Endothelial cell of umbilical vein (primary cell): ENCODE data around the gene MIA2. TPM values are rescaled to one million over a fixed set of nuclear protein-coding genes. Genes with fewer than 3 reads are reported as not detected.

Source experiments
- BruUV-seq: library from RNA; stranded (reverse); fragments of 400-500 nt; replicated peaks from 2 replicates; lab custom pipeline; 2021; lab: Mats Ljungman, UMichigan
- CTCF ChIA-PET: fragments of 300-600, 350-600 bp; sonication (Branson Sonifier 250); formaldehyde crosslinking; loops from one replicate; lab custom pipeline; 2021; ENCODE audit warnings: antibody characterized with exemption, inconsistent platforms; lab: Charles Lee
- POLR2A ChIA-PET: fragments of 300-600, 350-600 bp; sonication (Branson Sonifier 250); formaldehyde crosslinking; loops from one replicate; lab custom pipeline; 2021; ENCODE audit warnings: antibody characterized with exemption, inconsistent platforms; lab: Charles Lee
- DNase-seq: peaks from one replicate; pipeline ENCODE4 v3.0.0-alpha.2; 2011; ENCODE audit warnings: low read depth, low spot score
- FAIRE-seq: peaks from 2 replicates; lab custom pipeline; 2011; peaks lifted over from hg19 to GRCh38; lab: Jason Lieb, UNC
- H2AFZ ChIP-seq: 2 replicates; pipeline ENCODE4 v1.6.0; 2012; ENCODE audit warnings: low read depth, low read length, control low read depth, inconsistent platforms
- H3K27ac ChIP-seq: 2 replicates; pipeline ENCODE4 v1.5.1; 2011; ENCODE audit warnings: low read depth, mild to moderate bottlenecking, control low read depth, low read length, moderate library complexity; ENCODE audit not compliant: insufficient read depth
- H3K27me3 ChIP-seq, 2 experiments: 2 replicates each; pipeline versions ENCODE4 v1.6.0 to v1.6.1; 2011; ENCODE audit warnings: low read length in 2 of 2, mixed read lengths in 1 of 2; ENCODE audit not compliant: control insufficient read depth in 2 of 2, insufficient read depth in 2 of 2
- H3K36me3 ChIP-seq, 2 experiments: 2 replicates in 1 of 2; 3 replicates in 1 of 2; pipeline ENCODE4 v1.5.1; 2011; ENCODE audit warnings: low read length in 2 of 2, mild to moderate bottlenecking in 1 of 2, moderate library complexity in 1 of 2; ENCODE audit not compliant: control insufficient read depth in 2 of 2, insufficient read depth in 2 of 2; ENCODE audit errors: extremely low read depth in 1 of 2
- H3K4me1 ChIP-seq: 3 replicates; pipeline ENCODE4 v1.5.1; 2011; ENCODE audit warnings: mild to moderate bottlenecking, low read length; ENCODE audit not compliant: control insufficient read depth, insufficient read depth; ENCODE audit errors: extremely low read depth
- H3K4me2 ChIP-seq: 2 replicates; pipeline ENCODE4 v1.6.1; 2011; ENCODE audit warnings: low read length, control low read depth, mixed read lengths; ENCODE audit not compliant: insufficient read depth
- H3K4me3 ChIP-seq, 3 experiments: fragments of 200-600 bp in 1 of 3; sonication (generic), shearing (Covaris generic) in 1 of 3; replicated peaks in 1 of 3; 2 replicates each; pipeline ENCODE4 v1.5.1; 2011 to 2016; ENCODE audit warnings: control low read depth in 3 of 3, low read length in 3 of 3, mild to moderate bottlenecking in 2 of 3, inconsistent platforms in 1 of 3, low read depth in 1 of 3, moderate library complexity in 1 of 3; ENCODE audit not compliant: insufficient read depth in 1 of 3
- H3K79me2 ChIP-seq: 2 replicates; pipeline ENCODE4 v1.6.0; 2012; ENCODE audit warnings: low read length, inconsistent platforms; ENCODE audit not compliant: control insufficient read depth, insufficient read depth
- H3K9ac ChIP-seq: replicated peaks from 2 replicates; pipeline ENCODE3; 2011; ENCODE audit warnings: low read length, control low read depth; ENCODE audit not compliant: insufficient read depth; ENCODE audit errors: extremely low read depth
- H3K9me1 ChIP-seq: replicated peaks from 3 replicates; pipeline ENCODE4 v1.6.0; 2011; ENCODE audit warnings: mild to moderate bottlenecking, low read length; ENCODE audit not compliant: control insufficient read depth, insufficient read depth; ENCODE audit errors: extremely low read depth
- H3K9me3 ChIP-seq: replicated peaks from 2 replicates; pipeline ENCODE4 v1.5.1; 2012; ENCODE audit warnings: low read length, inconsistent platforms; ENCODE audit not compliant: control insufficient read depth, insufficient read depth
- H4K20me1 ChIP-seq: replicated peaks from 2 replicates; pipeline ENCODE3; 2011; ENCODE audit warnings: mild to moderate bottlenecking, low read length; ENCODE audit not compliant: control insufficient read depth, insufficient read depth; ENCODE audit errors: extremely low read depth
- EZH2 ChIP-seq: IDR thresholded peaks from 2 replicates; pipeline ENCODE4 v1.6.1; 2012; ENCODE audit warnings: borderline replicate concordance, low read depth, mild to moderate bottlenecking, moderate library complexity, low read length, inconsistent platforms; ENCODE audit not compliant: severe bottlenecking
- FOS ChIP-seq: IDR thresholded peaks from 2 replicates; pipeline ENCODE4 v1.6.1; 2011; ENCODE audit warnings: mild to moderate bottlenecking, low read length, moderate library complexity, borderline replicate concordance; ENCODE audit not compliant: insufficient read depth
- GATA2 ChIP-seq: IDR thresholded peaks from 2 replicates; pipeline ENCODE4 v1.7.0; 2011; ENCODE audit warnings: low read depth, mild to moderate bottlenecking, moderate library complexity, mixed read lengths, low read length; ENCODE audit not compliant: insufficient read length, insufficient read depth
- JUN ChIP-seq: IDR thresholded peaks from 2 replicates; pipeline ENCODE4 v1.6.1; 2011; ENCODE audit warnings: borderline replicate concordance, low read depth; ENCODE audit not compliant: insufficient read length, insufficient read depth
- MYC ChIP-seq: IDR thresholded peaks from one replicate; pipeline ENCODE4 v1.6.1; 2011; ENCODE audit warnings: mild to moderate bottlenecking, low read depth, low read length
- POLR2A ChIP-seq: IDR thresholded peaks from 2 replicates; pipeline ENCODE4 v1.6.1; 2012; ENCODE audit warnings: low read depth, mild to moderate bottlenecking, control low read depth, low read length
- dilution Hi-C: fragments of 300-500 bp; cut with MboI; formaldehyde crosslinking; loops from one replicate; pipeline ENCODE4 v1.15.0; 2019; ENCODE audit warnings: low sequenced_read_pairs; ENCODE audit not compliant: extremely low pct_ligation_motif_present
- intact Hi-C: fragments of 100-400 bp; cut with micrococcal nuclease; formaldehyde crosslinking; loops from one replicate; pipeline ENCODE4 v1.10.0; 2022
- polyA plus RNA-seq, 4 experiments: library from polyadenylated mRNA; depleted of rRNA in 3 of 4; stranded (reverse) in 3 of 4; unstranded in 1 of 4; fragments of >200 nt; gene quantifications; 2 replicates each; pipeline versions ENCODE4 v1.2.1 to v1.2.3, GENCODE V29; 2011 to 2012; ENCODE audit warnings: missing spikeins in 1 of 4
- total RNA-seq: library from RNA; stranded (reverse); gene quantifications from 2 replicates; pipeline ENCODE4 v1.2.3, GENCODE V29; 2021
- TF ChIP-seq, protein P1 (sequence below), 2 donors: IDR thresholded peaks; 1 replicate in 1 of 2; 2 replicates in 1 of 2; pipeline ENCODE4 v1.5.1; 2011; ENCODE audit warnings: low read length in 2 of 2, mild to moderate bottlenecking in 2 of 2, moderate library complexity in 2 of 2, control low read depth in 1 of 2, inconsistent platforms in 1 of 2, low read depth in 1 of 2; ENCODE audit not compliant: insufficient read depth in 1 of 2; ENCODE audit errors: extremely low read depth in 1 of 2

The MIA2 gene
- total and polyA plus RNA-seq, 2 donors (not counting 3 experiments of a cell fraction or from before 2014, with no cell fraction given): 9.4 to 14.9 TPM

DNA sequence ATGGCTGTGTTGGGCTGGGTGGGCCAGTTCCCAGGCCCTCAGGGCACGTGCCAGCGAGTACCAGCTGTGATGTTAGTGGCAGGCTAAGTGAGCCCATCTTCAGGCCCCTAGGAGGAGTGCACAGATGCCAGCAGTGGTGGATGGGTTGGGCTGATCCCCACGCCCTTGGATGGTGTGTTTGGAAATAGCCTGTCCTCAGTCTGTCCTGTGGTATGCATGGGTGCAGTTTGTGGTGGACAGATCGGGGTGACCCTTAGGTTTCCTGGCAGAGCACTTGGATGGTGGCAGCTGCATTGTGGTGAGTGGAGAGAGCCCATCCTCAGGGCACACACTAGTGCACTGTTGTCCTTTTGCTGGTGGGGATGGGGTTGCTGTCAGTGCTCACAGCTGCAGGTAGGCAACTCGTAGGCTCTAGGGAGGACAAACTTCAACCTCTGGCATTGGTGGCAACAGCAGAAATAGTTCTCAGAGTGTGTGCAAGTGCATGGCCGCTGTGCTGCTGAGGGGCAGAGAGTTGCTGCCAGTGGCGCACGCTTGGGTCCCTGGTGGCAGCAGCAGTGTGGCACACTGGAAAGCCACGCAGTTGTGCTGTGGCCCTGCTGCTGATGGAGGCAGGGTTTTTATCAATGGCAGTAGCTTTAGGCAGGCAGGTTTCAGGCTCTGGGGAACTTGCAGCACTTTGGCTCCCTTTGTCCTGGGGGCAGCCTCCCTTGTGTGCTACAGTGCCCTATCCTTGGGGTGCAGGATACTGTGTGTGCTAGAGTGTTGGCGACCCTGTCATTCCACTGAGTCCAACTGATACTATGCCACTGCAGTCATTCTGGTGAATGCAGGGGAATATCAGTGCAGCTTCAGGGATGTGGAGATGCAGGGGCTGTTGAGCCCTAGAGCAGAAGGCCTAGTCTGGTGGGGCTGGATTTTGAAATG is 133.0 kb downstream of the MIA2 start:
- POLR2A ChIA-PET: no interaction called here
- dilution Hi-C loops: no loop called here
- no peaks in the 10 kb centered on the region for H3K36me3 ChIP-seq
- H3K4me1 ChIP-seq: no peaks in the 10 kb centered on the region
- H3K79me2 ChIP-seq: no peaks in the 10 kb centered on the region
- H3K9me3 ChIP-seq: no peaks in the 10 kb centered on the region
- BruUV-seq: no TSS peak
- FAIRE-seq (no peak), DNase-seq (no peak)
- H3K9me1 ChIP-seq: no peaks in the 10 kb centered on the region
- intact Hi-C loops: loop anchor here (5.0 kb wide), 1 partner anchor 194 kb away; the partner anchor contains the start of gene TRAPPC6B
- no peak overlapping the region for H3K27ac ChIP-seq
- CTCF ChIA-PET: interaction anchor here (0.5 to 2.4 kb wide), 4 partner anchors 17 to 260 kb away, joined by 3 to 18 read pairs (median 8); partner anchors contain the start of gene GEMIN2
- no peaks in the 10 kb centered on the region for H4K20me1 ChIP-seq
- no peak overlapping the region for H2AFZ ChIP-seq
- no peaks in the 10 kb centered on the region for H3K27me3 ChIP-seq
- TF ChIP-seq EZH2 (no peak), GATA2 (no peak), MYC (no peak), FOS (no peak), POLR2A (no peak), JUN (no peak)
- TF ChIP-seq, protein P1, sequence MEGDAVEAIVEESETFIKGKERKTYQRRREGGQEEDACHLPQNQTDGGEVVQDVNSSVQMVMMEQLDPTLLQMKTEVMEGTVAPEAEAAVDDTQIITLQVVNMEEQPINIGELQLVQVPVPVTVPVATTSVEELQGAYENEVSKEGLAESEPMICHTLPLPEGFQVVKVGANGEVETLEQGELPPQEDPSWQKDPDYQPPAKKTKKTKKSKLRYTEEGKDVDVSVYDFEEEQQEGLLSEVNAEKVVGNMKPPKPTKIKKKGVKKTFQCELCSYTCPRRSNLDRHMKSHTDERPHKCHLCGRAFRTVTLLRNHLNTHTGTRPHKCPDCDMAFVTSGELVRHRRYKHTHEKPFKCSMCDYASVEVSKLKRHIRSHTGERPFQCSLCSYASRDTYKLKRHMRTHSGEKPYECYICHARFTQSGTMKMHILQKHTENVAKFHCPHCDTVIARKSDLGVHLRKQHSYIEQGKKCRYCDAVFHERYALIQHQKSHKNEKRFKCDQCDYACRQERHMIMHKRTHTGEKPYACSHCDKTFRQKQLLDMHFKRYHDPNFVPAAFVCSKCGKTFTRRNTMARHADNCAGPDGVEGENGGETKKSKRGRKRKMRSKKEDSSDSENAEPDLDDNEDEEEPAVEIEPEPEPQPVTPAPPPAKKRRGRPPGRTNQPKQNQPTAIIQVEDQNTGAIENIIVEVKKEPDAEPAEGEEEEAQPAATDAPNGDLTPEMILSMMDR (IDR thresholded peaks at IDR 0.05; ENCODE audit: extremely low read depth in 1 of 2, insufficient read depth in 1 of 2, low read depth in 1 of 2, low read length in 2 of 2): no peak
- H3K4me3 ChIP-seq: no peak overlapping the region
- no peak overlapping the region for H3K9ac ChIP-seq
- H3K4me2 ChIP-seq: no peak overlapping the region
